Subcutaneous abdominal adipose tissue (tissue), 5 donors: ENCODE data around the gene TMC2.

Experiments used
- H3K27ac ChIP-seq: one replicate; pipeline ENCODE4 v1.7.0; 2013; ENCODE audit warnings: low read depth, mild to moderate bottlenecking, inconsistent platforms, low read length, moderate library complexity
- H3K27me3 ChIP-seq, 5 donors: one replicate each; pipeline ENCODE4 v1.7.0; 2013; ENCODE audit warnings: low read length in 5 of 5, inconsistent platforms in 1 of 5; ENCODE audit not compliant: control insufficient read depth in 5 of 5, insufficient read depth in 4 of 5
- H3K36me3 ChIP-seq, 5 donors: one replicate each; pipeline ENCODE4 v1.7.0; 2013; ENCODE audit warnings: low read length in 5 of 5; ENCODE audit not compliant: control insufficient read depth in 5 of 5, insufficient read depth in 5 of 5
- H3K4me1 ChIP-seq, 5 donors: one replicate each; pipeline ENCODE4 v1.7.0; 2013; ENCODE audit warnings: low read length in 5 of 5, mild to moderate bottlenecking in 3 of 5, moderate library complexity in 1 of 5; ENCODE audit not compliant: control insufficient read depth in 5 of 5, insufficient read depth in 5 of 5
- H3K4me3 ChIP-seq, 5 donors: one replicate each; pipeline ENCODE4 v1.7.0; 2013; ENCODE audit warnings: low read length in 5 of 5, low read depth in 1 of 5
- H3K9ac ChIP-seq, 5 donors: one replicate each; pipeline ENCODE4 v1.7.0; 2013; ENCODE audit warnings: low read length in 5 of 5, mild to moderate bottlenecking in 4 of 5, moderate library complexity in 3 of 5
- H3K9me3 ChIP-seq, 5 donors: one replicate each; pipeline ENCODE4 v1.7.0; 2013; ENCODE audit warnings: low read length in 5 of 5; ENCODE audit not compliant: control insufficient read depth in 5 of 5
- donor health status: healthy.
- donor health status: healthy.
- donor health status: healthy.
- donor health status: healthy.
- donor health status: healthy.

The TMC2 gene

GRCh38 chr20:2563116-2563515 is 26.7 kb downstream of the TMC2 start:
- Histone ChIP-seq H3K4me1 (peaks cover 0 to 11% (median 9%) of the 10 kb centered on the region in 5 donors), H3K9ac (no peak overlapping the region), H3K4me3 (no peak overlapping the region), H3K27ac (no peak overlapping the region), H3K27me3 (peaks cover 18 to 48% (median 29%) of the 10 kb centered on the region in 5 donors), H3K36me3 (no peaks in the 10 kb centered on the region), H3K9me3 (no peaks in the 10 kb centered on the region)

- Histone ChIP-seq H3K9me3 (no peaks in the 10 kb centered on the region), H3K9ac (no peak overlapping the region), H3K36me3 (no peaks in the 10 kb centered on the region), H3K4me1 (no peaks in the 10 kb centered on the region), H3K4me3 (no peak overlapping the region), H3K27ac (no peak overlapping the region), H3K27me3 (peaks cover 8 to 41% (median 16%) of the 10 kb centered on the region in 5 donors)
Observed at GRCh38 chr20:2564406-2564805, 28.0 kb downstream of the TMC2 start.

GRCh38 chr20:2575682-2576081 is 39.3 kb downstream of the TMC2 start:
- no peaks in the 10 kb centered on the region for H3K36me3 ChIP-seq

GRCh38 chr20:2576317-2576727 is 39.9 kb downstream of the TMC2 start:
- Histone ChIP-seq H3K4me1 (no peaks in the 10 kb centered on the region), H3K4me3 (no peak overlapping the region), H3K36me3 (no peaks in the 10 kb centered on the region), H3K9ac (no peak overlapping the region), H3K27me3 (peaks cover 0 to 10% (median 3%) of the 10 kb centered on the region in 5 donors), H3K27ac (no peak overlapping the region), H3K9me3 (no peaks in the 10 kb centered on the region)

More at GRCh38 chr20:2575682-2576081, 39.3 kb downstream of the TMC2 start:
- Histone ChIP-seq H3K9ac (no peak overlapping the region), H3K27ac (no peak overlapping the region), H3K4me3 (no peak overlapping the region), H3K9me3 (no peaks in the 10 kb centered on the region), H3K27me3 (peaks cover 0 to 8% (median 3%) of the 10 kb centered on the region in 5 donors), H3K4me1 (no peaks in the 10 kb centered on the region)

GRCh38 chr20:2578475-2579192 is 42.3 kb downstream of the TMC2 start:
- no peaks in the 10 kb centered on the region for H3K4me1 ChIP-seq
- H3K4me3 ChIP-seq, result no peak overlapping the region
- peaks cover 0 to 12% (median 3%) of the 10 kb centered on the region in 5 donors for H3K27me3 ChIP-seq
- no peak overlapping the region for H3K27ac ChIP-seq
- H3K36me3 ChIP-seq, result no peaks in the 10 kb centered on the region
- no peaks in the 10 kb centered on the region for H3K9me3 ChIP-seq
- H3K9ac ChIP-seq, result no peak overlapping the region

- no peaks in the 10 kb centered on the region for H3K9me3 ChIP-seq
Observed at GRCh38 chr20:2585811-2586210, 49.4 kb downstream of the TMC2 start.

GRCh38 chr20:2593756-2594155 is 57.4 kb downstream of the TMC2 start:
- Histone ChIP-seq H3K4me3 (no peak overlapping the region), H3K9ac (no peak overlapping the region), H3K36me3 (no peaks in the 10 kb centered on the region), H3K9me3 (peaks cover 0 to 2% (median 0%) of the 10 kb centered on the region in 5 donors), H3K27me3 (no peaks in the 10 kb centered on the region), H3K27ac (no peak overlapping the region), H3K4me1 (no peaks in the 10 kb centered on the region)

More at GRCh38 chr20:2585811-2586210, 49.4 kb downstream of the TMC2 start:
- no peak overlapping the region for H3K4me3 ChIP-seq
- no peak overlapping the region for H3K9ac ChIP-seq
- H3K4me1 ChIP-seq, result no peaks in the 10 kb centered on the region
- H3K27me3 ChIP-seq, result peaks cover 0 to 6% (median 0%) of the 10 kb centered on the region in 5 donors
- no peak overlapping the region for H3K27ac ChIP-seq
- no peaks in the 10 kb centered on the region for H3K36me3 ChIP-seq

GRCh38 chr20:2595076-2595475 is 58.7 kb downstream of the TMC2 start:
- Histone ChIP-seq H3K36me3 (no peaks in the 10 kb centered on the region), H3K9me3 (peaks cover 0 to 2% (median 0%) of the 10 kb centered on the region in 5 donors), H3K27ac (no peak overlapping the region), H3K27me3 (no peaks in the 10 kb centered on the region), H3K4me1 (peaks cover 0 to 5% (median 3%) of the 10 kb centered on the region in 5 donors), H3K9ac (no peak overlapping the region), H3K4me3 (no peak overlapping the region)

- peaks cover 0 to 5% (median 3%) of the 10 kb centered on the region in 5 donors for H3K4me1 ChIP-seq
- H3K27me3 ChIP-seq, result no peaks in the 10 kb centered on the region
- no peak overlapping the region for H3K9ac ChIP-seq
Observed at GRCh38 chr20:2596673-2597279, 60.4 kb downstream of the TMC2 start.

GRCh38 chr20:2599288-2600006 is 63.1 kb downstream of the TMC2 start:
- Histone ChIP-seq H3K9me3 (peaks cover 0 to 2% (median 0%) of the 10 kb centered on the region in 5 donors), H3K27me3 (no peaks in the 10 kb centered on the region), H3K4me1 (peaks cover 0 to 20% (median 12%) of the 10 kb centered on the region in 5 donors), H3K36me3 (no peaks in the 10 kb centered on the region), H3K9ac (no peak overlapping the region), H3K27ac (no peak overlapping the region), H3K4me3 (no peak overlapping the region)

More at GRCh38 chr20:2596673-2597279, 60.4 kb downstream of the TMC2 start:
- Histone ChIP-seq H3K4me3 (no peak overlapping the region), H3K27ac (no peak overlapping the region), H3K9me3 (peaks cover 0 to 2% (median 0%) of the 10 kb centered on the region in 5 donors), H3K36me3 (no peaks in the 10 kb centered on the region)
